Loucy (cell line): ENCODE measurements around the gene HSD17B7.

ENCODE experiments used
- CTCF ChIP-seq: fragments of 200-600 bp; sonication (generic); conservative IDR thresholded peaks from 2 replicates; pipeline ENCODE4 v1.5.1; 2014; ENCODE audit warnings: mild to moderate bottlenecking, antibody characterized with exemption, low read length
- EZH2phosphoT487 ChIP-seq: fragments of 200-600 bp; IDR thresholded peaks from 2 replicates; pipeline ENCODE4 v1.6.1; 2018; ENCODE audit warnings: antibody characterized with exemption, mild to moderate bottlenecking, moderate library complexity, borderline replicate concordance

DNA sequence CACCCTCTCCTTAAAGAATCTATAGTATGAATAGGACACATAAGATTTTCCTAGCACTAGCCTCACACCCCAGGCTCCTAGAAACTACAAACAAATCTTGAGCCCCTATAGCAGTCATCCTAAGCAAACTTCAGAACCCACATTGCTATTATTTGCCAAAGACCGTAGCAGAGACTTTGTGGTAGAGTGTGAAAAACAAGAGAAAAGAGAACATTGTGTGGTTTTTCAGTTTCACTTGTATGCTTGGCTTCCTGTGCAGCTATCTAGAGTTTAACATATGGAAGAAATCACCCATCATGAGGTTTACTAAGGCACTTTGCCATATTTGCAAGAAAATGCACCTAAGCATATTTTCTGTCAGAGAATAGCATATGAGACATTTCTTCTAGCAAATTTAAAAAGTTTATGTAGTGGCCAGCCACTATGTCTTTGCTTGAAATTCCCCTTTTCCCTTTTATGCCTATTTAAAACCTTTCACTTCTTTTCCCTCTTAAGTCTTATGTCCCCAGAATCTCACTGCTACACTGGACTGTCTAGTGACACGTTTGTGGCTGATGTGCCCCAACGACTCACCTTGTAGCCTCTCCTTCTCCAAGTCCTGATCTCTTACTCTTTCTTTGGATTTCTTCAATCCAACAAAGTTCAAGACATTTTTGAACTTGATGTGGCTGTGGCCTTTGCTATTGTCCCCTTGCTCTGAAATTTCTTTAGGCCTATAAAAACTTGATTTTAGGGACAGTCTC lies 44.8 kb downstream of the HSD17B7 start:
- TF ChIP-seq CTCF: no peak
- no peak for TF ChIP-seq EZH2phosphoT487
